PFSK-1 (cell line): Measurements from ENCODE around the gene CPNE9.

Source experiments
- FOXP2 ChIP-seq: optimal IDR thresholded peaks from 2 replicates; pipeline ENCODE3; 2011; ENCODE audit warnings: borderline replicate concordance, control low read depth, inconsistent platforms; ENCODE audit not compliant: insufficient read depth; ENCODE audit errors: extremely low read length, extremely low read depth
- POLR2AphosphoS5 ChIP-seq: IDR thresholded peaks from 2 replicates; pipeline ENCODE4 v1.6.1; 2012; ENCODE audit warnings: low read depth, mild to moderate bottlenecking, control low read depth, low read length, moderate library complexity
- SIN3A ChIP-seq: IDR thresholded peaks from 2 replicates; pipeline ENCODE4 v1.6.1; 2012; ENCODE audit warnings: mild to moderate bottlenecking, low read length, moderate library complexity, borderline replicate concordance; ENCODE audit not compliant: insufficient read depth
- TAF1 ChIP-seq: IDR thresholded peaks from 2 replicates; pipeline ENCODE4 v1.6.1; 2012; ENCODE audit warnings: low read length, control low read depth, borderline replicate concordance; ENCODE audit not compliant: insufficient read depth
- TF ChIP-seq, protein P1 (sequence below), 2 experiments: IDR thresholded peaks; 2 replicates each; pipeline versions ENCODE4 v1.6.1 to v1.8.0; 2011 to 2012; ENCODE audit warnings: low read depth in 2 of 2, low read length in 2 of 2, control low read depth in 1 of 2, inconsistent platforms in 1 of 2, mild to moderate bottlenecking in 1 of 2, moderate library complexity in 1 of 2; ENCODE audit not compliant: insufficient read depth in 1 of 2

DNA sequence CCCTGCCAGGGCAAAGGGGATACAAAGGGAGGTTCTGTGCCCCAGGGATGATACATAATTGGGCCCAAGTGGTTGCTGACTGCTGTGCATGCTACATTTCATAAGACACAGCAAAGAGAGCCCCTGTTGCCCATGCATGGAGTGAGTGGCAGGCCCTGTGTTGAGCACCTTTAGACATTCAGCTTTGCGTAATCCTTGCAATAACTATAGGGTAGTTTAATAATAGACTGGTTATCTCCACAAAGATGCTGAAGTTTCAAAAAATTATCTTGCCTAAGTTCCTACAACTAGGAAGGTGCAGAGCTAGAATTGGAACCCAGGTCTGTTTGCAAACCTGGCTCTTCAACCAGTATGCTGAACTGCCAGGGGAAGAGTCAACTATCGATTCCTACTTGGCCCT lies 44.4 kb downstream of the CPNE9 start:
- no peak for TF ChIP-seq POLR2AphosphoS5
- TF ChIP-seq SIN3A = no peak
- TF ChIP-seq TAF1 = no peak
- TF ChIP-seq, protein P1, sequence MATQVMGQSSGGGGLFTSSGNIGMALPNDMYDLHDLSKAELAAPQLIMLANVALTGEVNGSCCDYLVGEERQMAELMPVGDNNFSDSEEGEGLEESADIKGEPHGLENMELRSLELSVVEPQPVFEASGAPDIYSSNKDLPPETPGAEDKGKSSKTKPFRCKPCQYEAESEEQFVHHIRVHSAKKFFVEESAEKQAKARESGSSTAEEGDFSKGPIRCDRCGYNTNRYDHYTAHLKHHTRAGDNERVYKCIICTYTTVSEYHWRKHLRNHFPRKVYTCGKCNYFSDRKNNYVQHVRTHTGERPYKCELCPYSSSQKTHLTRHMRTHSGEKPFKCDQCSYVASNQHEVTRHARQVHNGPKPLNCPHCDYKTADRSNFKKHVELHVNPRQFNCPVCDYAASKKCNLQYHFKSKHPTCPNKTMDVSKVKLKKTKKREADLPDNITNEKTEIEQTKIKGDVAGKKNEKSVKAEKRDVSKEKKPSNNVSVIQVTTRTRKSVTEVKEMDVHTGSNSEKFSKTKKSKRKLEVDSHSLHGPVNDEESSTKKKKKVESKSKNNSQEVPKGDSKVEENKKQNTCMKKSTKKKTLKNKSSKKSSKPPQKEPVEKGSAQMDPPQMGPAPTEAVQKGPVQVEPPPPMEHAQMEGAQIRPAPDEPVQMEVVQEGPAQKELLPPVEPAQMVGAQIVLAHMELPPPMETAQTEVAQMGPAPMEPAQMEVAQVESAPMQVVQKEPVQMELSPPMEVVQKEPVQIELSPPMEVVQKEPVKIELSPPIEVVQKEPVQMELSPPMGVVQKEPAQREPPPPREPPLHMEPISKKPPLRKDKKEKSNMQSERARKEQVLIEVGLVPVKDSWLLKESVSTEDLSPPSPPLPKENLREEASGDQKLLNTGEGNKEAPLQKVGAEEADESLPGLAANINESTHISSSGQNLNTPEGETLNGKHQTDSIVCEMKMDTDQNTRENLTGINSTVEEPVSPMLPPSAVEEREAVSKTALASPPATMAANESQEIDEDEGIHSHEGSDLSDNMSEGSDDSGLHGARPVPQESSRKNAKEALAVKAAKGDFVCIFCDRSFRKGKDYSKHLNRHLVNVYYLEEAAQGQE (IDR thresholded peaks at IDR 0.05; ENCODE audit: insufficient read depth in 1 of 2, low read depth in 2 of 2, low read length in 2 of 2) = no peak
- no peak for TF ChIP-seq FOXP2
